ENCODE data around the gene LCT.
"Not testable (repeated sequence)": the region's sequence is repeated elsewhere in the genome, so short reads cannot be mapped to it uniquely, and the experiment has no call there.

The LCT gene

DNA sequence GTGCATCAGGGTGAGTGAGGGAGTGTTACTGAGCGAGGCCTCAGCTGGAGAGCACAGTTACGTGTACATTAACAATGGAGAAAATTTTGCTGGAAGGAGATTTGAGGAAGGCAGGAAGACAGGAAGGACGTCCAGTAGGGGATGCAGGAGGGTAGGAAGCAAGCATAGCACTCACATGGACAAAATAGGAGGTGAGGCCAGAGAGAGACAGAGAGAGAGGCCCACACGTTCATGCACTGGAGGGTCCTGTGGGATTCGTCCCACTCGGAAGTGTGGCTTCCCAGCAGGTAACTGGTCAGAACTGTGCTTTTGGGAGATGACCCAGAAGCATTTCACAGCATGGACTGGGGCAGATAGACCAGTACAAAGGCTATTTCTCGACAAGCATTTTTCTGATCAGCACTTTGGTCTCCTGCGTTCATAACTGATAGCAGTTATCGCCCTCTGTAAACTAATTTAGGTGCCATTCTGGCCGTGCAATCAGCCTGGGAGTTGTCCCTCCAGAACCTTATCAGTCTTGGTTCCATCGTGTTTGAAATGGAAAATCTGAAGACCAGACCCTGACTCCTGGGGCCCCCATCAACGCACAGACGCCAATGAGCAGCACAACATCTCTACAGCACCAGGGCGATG lies 5.7 kb downstream of the LCT start:
- DNase-seq (ENCODE audit: low read depth) = no peak

DNA sequence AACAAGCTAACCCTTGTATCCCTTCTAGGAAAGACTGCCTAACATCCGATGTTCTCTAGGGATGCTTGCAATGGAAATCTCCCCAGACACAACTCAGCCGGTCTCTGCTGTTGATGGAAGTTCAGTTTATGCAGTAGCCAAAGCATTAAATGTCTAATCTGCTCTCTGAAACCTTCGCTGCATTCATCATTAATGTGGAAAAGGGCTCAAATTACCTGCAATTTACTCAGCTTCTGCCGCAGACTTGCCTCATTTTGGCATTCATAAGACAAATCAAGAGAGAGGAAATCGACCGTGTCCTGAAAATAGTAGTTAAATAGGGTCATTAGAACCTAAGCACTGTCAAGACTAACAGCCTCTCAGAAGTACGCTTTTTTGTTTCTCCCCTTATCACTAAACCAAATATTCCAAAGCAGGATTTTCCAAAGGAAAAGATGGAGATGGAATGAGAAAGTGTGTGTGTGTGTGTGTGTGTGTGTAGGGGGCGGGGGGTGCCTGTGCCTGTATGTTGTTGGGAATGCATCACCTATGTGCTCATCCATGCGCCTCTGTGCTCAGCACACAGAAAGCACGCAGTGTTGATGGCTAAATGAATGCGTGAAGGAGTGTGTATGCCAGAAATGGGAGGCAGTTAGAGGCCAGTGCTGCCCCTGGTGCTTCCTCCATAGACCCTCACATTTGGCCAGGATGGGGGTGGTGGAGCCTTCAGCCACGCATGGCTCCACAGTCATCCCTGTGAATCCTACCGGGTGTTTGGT lies 7.4 kb downstream of the LCT start:
- DNase-seq (ENCODE audit: low read depth) = no peak

DNA sequence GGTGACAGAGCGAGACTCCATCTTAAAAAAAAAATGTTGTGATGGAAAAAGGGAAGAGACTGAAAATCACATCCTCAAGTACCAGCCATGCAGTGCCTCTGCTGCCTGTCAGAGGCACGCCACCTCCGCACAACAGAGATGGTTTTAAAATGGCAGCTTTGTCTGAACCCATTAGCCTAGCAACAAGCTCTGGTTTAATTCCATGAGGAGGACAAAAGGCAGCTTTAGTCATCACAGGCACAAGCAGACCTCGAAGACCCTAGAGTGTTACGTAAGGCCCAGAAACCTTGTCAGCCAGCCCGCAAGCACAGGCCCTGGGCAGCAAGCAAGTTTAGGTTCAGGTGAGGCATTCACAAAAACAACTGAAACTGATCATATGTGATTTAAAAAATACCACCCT lies 10.4 kb downstream of the LCT start:
- DNase-seq (ENCODE audit: low read depth) = no peak

DNA sequence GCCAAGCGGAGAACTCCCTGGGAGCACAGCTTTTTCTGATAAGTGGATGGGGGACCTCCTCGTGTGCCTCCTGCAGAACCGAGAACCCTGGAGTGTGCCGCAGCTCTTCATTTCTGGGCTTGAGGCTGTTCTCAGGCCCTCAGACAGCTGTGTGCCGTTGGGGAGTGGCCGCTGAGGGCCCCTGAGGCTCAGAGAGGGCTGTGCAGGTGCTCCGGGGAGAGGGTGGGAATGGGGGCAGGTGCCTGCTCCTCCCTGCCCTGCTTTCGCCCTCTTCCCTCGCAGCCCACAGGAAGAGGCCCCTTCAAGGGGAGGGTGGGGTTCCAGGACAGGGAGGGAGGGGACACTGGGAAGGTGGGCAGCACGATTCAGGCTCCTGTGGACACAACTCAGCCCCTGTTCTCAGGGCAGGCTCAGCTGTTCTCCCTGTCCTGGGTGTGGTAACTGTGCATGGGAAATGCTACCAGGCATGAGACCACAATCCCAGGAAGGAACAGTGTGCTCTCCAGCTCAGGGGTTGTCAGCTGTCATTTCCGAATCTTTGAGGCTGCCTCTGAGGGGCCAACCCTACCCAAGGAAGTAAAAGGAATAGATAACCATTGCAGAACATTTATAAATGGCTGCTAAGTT lies 11.3 kb downstream of the LCT start:
- no peak for DNase-seq (ENCODE audit: low read depth)

DNA sequence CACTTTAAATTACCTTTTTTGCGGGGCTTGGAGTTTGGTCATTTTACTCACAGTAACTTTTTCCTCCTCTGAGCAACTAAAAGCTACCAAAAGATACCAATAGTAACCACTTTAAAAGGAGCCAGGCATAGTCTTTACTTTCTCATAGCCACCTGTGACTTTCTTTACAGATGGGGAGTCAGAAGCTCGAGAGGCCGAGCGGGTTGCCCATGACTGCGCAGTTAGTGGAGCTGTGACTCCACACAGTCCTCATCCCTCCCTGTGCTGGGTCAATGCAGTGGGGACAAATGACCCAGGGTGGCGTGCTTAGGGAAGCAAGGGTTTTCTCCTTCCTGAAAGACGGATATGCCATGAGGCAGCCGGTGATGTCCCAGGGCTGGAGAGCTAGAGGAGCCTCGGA lies 11.9 kb downstream of the LCT start:
- no peak for DNase-seq (ENCODE audit: low read depth)

DNA sequence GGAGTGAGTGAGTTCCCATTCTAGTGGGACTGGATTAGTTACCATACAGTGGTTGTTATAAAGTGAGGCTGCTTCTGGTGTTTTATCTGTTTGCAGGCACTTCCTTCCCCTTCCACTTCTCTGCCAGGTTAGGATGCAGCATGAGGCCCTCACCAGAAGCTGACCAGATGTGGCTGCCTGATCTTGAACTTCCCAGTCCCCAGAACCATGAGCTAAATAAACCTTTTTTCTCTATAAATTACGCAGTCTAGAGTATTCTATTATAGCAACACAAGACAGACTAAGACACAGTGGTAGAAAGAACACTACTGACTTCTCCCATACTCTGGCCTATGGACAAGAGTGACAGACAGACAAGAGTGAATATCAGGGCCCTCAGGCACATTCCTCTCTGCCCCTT lies 14.1 kb downstream of the LCT start:
- no peak for DNase-seq (ENCODE audit: low read depth)

DNA sequence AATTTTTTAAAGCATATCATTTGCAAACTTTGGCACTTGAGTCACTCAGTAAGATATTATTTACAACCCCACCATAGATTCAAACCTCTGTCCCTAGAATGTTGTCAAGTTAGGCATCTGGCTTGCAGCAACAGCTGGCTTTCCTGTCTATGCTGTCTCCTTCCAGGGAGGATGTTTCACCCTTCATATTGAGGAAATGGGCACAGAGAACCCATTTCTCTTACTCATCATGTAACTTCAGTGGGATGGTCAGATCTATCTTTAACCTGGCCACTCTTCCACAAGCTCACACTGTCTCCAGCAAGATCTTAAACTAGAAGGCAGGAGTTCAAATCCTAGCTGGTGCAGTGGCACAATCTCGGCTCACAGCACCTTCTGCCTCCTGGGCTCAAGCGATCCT lies 15.8 kb downstream of the LCT start:
- DNase-seq (ENCODE audit: low read depth) = no peak

DNA sequence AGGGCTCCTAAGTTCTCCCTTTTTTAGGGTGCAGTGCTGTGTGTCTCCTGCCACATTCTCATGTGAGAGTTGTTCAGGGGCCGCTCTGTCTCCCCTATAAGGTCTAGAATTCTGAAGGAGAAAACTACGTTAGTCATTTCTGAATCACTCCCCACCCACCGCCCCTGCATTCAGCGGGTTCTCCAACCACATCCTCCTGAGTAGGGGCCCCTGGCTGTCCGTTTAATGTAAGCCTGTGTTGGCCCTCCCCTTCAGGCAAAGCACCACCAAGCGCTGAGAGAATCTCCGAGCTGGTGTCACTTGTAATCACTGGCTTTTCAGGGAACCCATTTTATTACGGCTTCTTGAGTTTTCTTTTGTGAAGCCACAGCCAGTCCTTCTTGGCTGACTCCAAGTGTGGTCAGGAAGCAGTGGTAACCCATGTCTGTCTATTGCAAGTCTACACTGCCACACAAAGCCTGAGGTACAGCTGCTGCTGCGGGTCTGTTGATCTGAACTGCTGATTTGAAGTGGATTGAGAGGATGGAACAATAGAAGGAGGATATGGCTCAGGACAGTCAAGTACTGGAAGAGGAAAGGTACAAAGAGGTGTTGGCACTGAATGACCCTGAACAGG lies 16.9 kb downstream of the LCT start:
- DNase-seq (ENCODE audit: low read depth) = no peak

DNA sequence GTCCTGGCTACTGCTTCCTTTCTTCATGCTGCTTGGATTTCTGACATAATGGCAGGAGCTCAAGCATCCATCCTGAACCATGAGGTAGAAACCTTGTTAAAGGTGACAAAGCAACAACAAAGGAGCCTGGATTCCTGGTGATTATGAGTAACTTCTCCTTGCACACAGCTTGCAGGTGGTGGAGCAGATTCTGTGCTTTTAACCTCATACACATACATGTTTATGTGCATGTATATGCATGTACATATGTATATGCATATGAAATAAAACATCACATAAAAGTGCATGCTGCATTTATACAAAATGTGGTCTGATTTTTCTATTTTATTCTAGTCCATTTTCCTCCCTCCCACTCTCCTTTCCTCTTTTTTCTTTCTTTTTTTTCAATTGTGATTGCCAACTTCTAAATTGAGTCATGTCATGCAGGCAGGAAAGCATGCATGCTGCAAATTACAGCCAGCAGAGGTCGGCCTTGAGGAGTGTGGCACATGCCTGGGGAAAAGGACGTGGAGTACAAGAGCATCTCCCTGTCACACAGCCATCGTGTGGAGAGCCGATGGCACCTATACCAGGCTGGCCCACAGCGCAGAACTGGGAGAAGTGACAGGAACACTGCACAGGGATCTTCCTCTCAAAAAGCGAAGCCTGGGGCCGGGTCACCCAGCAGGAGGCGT lies 17.9 kb downstream of the LCT start:
- DNase-seq (ENCODE audit: low read depth) = no peak

DNA sequence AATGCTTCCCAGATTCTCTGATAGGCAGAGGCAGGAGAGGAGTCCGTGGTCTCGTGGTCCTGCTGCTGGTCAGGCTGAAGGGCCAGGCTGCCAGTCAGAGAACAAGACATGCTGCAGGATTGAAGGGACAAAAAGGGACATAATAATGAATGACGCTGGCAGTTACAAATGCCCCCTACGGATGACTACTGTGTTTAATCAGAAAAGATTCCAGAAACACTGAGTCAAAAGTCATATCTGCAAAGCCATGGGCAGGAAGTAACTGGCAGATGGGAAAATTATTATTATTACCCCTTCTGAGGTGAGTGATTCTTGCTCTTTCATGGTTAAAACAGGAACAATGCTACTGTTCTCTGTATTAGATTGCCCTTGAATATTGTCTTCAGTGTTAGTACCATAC lies 19.0 kb downstream of the LCT start:
- no peak for DNase-seq (ENCODE audit: low read depth)

DNA sequence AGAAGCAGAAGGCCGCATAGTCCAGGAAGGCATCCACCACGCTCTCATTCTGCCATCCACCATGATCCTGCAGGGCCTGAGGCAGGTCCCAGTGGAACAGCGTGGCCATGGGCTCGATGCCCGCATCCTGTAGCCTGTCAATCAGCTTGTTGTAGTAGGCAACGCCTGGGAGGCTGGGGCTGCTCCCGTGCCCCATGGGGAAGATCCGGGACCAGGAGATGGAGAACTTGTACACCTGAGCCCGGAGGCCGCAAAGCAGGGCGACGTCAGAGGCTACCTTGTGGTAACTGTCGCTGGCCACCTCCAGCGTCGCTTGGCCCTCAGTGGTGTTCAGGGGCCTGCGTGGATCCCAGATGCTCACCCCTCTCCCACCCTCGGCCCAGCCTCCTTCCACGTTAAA lies 19.5 kb downstream of the LCT start:
- no peak for DNase-seq (ENCODE audit: low read depth)

DNA sequence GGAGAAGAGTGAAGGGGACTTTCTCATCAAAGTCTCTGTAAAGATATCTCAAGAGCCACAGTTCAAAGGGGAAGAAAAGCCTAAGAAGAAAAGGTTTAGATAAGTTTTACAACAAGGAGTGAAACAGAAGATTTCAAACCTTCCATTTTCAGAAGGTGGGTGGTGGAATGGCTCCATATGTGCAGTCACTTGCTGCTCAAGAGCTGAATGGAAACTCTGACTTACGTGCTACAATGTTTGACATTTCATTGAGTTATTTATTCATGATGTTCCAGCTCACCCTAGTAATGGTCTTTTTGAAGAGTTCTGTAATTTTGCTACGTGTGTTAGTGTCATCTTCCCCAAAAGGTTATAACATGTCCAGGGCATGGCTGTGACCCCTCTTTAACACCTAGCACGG lies 21.7 kb downstream of the LCT start:
- no peak for DNase-seq (ENCODE audit: low read depth)

DNA sequence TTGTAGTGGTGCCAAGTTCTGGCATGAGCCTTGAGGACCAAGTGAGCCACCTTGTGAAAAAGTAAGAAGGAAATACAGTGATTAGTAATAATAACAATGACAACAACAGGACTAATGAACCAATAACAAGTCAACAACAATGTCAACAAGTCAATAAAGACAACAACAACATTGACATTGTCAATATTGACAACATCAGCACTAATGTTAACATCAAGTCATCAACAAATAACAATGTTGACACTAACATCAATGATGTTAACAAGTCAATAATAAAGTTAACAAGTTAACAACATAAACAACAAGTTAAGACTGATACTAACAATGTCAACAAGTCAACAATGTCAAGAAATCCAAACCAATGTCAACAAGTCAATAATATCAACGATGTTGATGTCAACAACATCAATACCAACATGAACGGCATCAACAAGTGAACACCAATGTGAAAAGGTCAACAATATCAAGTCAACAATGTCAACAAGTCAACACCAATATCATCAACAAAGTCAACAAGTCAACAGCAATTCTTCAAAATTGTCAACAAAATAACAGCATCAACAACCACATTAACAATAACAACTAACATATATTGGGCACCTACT lies 24.0 kb downstream of the LCT start:
- DNase-seq (ENCODE audit: low read depth) = no peak

DNA sequence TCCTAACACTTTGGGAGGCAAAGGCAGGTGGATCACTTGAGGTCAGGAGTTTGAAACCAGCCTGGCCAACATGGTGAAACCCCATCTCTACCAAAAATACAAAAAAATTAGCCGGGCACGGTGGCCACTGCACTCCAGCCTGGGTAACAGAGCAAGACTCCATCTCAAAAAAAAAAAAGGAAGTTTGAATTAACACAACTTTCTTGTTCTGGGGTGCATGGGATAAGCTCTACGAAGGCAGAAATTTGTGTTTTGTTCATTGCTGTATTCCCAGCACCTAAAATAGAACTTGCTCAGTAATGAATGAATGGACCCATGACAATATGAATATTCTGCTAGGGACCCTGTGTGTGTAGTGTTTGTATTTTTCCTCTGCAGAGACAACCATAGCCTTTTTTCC lies 29.1 kb downstream of the LCT start:
- not testable (repeated sequence) for DNase-seq (ENCODE audit: low read depth)

DNA sequence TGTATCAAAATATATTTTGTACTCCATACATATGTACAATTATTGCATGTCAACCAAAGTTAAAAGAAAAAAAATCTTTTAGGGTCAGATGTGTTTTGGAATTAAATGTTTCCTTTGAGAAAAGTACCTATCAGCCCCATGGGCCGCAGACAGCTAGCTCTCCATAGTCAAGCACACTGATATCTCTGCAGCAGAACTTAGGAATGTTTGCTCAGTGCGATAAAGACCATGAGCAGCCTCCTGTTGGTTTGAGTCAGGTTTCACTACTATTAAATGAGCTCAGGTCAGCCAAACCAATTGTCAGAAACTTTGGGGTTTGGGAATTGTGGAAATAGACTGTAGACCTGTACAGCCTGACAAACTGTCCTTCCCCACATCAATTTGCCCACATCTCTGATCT lies 33.7 kb downstream of the LCT start:
- no peak for DNase-seq (ENCODE audit: low read depth)

DNA sequence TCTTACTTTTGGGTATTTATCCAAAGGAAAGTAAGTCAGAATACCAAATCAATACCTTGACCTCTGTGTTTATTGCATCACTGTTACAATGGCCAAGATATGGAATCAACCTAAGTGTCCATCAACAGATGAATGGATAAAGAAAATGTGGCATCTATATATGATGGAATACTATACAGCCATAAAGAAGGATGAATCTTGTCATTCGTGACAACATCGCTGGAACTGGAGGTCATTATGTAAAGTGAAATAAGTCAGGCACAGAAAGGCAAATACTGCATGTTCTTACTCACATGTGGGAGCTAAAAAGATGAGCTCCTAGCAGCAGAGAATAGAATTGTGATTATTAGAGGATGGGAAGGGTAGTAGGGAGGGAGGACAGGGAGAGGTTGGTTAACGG lies 34.6 kb downstream of the LCT start:
- no peak for DNase-seq (ENCODE audit: low read depth)

DNA sequence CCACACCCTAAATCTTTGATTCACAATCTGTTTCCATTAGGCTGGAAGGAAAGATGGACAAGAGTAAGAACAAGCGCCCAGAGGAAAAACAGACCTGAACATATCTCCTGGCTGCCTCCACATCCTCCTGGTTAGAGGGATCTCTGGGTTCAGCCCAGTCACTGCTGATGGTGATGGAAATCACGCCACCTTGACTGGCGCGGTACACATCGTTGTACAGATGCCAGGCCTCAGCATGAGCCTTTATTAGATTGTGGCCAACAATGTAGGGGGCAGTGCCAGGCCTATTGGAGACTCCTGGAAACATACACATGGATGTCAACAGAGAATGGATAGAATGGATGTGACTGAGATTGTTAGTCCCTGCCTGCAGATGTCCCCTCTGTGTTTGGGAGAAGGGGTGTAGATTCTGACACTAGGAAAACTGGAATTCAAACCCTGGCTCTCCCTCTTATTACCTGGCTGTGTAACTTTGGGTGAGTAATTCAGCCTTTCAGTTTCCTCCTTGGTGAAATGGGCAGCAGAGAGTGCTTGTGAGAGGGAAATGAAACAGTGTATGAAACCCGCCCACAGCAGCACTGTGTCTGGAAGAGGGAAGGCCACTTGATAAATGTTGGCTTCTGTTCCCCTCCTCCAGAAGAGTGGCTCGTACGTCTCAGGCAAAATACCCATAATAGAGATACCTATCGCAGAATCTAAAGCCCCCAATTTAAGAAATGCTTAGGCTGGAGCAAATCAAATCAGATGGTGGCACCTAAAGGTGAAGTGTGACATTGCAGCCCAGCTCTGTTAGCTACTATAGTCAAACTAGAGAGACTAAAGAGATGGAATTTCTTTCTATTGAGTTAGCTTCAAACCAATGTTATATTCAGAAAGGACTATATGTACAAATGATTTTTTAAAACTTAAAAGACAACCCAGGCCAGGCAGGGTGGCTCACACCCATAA lies 36.2 kb downstream of the LCT start:
- no peak for DNase-seq (ENCODE audit: low read depth)

DNA sequence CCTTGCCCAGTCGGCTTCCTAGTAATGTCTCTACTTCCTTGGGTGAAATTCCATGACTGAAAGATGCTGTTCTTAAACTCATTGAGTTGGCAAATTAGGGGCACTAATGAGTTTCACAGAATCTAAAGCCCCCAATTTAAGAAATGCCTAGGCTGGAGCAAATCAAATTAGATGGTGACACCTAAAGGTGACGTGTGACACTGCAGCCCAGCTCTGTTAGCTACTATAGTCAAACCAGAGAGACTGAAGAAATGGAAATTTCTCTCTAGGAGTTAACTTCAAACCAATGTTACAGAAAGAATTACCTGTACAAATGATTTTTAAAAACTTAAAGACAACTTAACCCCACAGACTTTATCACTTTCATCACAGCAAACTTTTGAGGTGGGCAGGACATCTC lies 37.2 kb downstream of the LCT start:
- no peak for DNase-seq (ENCODE audit: low read depth)

DNA sequence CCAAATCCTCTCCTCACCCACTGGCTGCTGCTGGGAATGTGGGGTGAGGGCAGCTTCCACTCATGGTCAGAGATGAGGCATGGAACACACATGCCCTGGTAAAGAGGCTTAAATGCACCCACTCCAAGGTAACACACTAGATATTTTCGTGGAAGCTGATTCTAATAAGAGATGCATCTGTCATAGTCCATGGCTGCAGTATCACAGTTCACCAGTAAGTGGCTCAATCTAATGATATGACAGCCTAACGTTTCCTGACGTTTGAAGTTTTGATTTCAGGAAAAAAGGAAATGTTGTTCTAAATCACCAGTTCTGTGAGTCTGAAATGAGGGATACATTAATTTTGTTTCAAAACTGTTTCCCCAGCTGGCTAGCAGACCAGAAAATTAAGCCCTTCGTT lies 38.2 kb downstream of the LCT start:
- no peak for DNase-seq (ENCODE audit: low read depth)

DNA sequence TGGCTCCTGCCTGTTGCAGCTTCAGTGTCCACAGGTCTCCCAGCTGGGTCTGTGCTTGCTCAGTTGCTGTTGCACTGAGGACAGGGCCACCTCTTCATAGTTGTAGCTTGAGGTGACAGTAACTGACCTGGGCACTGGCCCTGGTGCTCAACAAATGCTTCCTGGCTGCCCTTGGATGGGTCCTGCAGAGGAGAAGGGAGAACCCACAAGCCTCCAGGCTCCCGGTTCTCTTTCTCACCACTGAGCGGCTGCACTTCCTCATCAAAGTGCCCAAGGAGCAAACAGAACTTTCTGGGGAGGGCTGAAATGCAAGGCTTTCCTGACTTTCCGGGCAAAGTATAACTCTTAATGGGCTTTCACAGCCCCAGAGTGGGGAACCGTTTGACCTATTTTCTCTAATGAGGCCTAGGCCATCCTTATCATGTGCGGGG lies 38.7 kb downstream of the LCT start:
- no peak for DNase-seq (ENCODE audit: low read depth)
